HCT116 (cell line): ENCODE measurements around the gene SERPINB13. TPM values are rescaled to one million over a fixed set of nuclear protein-coding genes. Genes with fewer than 3 reads are reported as not detected.

Experiments
- ATAC-seq: fragments of 200-7000 bp; cut with Tn5 transposase; 2 replicates; pipeline ENCODE4 v1.9.1; 2020; ENCODE audit warnings: mild to moderate bottlenecking, moderate library complexity
- BruUV-seq: library from RNA; stranded (reverse); fragments of 400-500 nt; replicated peaks from 2 replicates; lab custom pipeline; 2021; lab: Mats Ljungman, UMichigan
- CTCF ChIA-PET: fragments of 300-600 bp; sonication (Branson Sonifier 250); formaldehyde crosslinking; loops from one replicate; lab custom pipeline; 2021; ENCODE audit warnings: antibody characterized with exemption; lab: Charles Lee
- POLR2A ChIA-PET: fragments of 300-600, 350-600 bp; sonication (Branson Sonifier 250); formaldehyde crosslinking; loops from one replicate; lab custom pipeline; 2021; ENCODE audit warnings: antibody characterized with exemption; lab: Charles Lee
- RAD21 ChIA-PET, 2 experiments: fragments of 300-600 bp; sonication (Branson Sonifier 250); formaldehyde crosslinking; loops; one replicate each; lab custom pipeline; 2023; ENCODE audit warnings: low total read pairs in 2 of 2; ENCODE audit not compliant: uncharacterized antibody in 2 of 2, unreplicated experiment in 2 of 2, low non-redundant PET in 1 of 2; lab: Charles Lee
- DNase-seq: peaks from one replicate; pipeline ENCODE4 v3.0.0-alpha.2; 2010; ENCODE audit warnings: low read depth, low spot score
- H2AFZ ChIP-seq: fragments of 200-600 bp; shearing (Covaris generic), sonication (generic); 2 replicates; pipeline ENCODE4 v1.6.1; 2017; ENCODE audit warnings: low read depth, mixed run types, mixed read lengths, antibody characterized with exemption, low read length; ENCODE audit not compliant: poor library complexity, severe bottlenecking
- H3K27ac ChIP-seq: 2 replicates; pipeline ENCODE4 v1.5.1; 2012; ENCODE audit warnings: low read depth, low read length
- H3K27me3 ChIP-seq: fragments of 200-600 bp; sonication (generic); 2 replicates; pipeline ENCODE4 v1.6.1; 2016; ENCODE audit warnings: mixed run types, low read length, mixed read lengths; ENCODE audit not compliant: insufficient read depth
- H3K36me3 ChIP-seq, 2 experiments: fragments of 200-500 bp in 1 of 2; fragments of 200-600 bp in 1 of 2; sonication (Bioruptor generic) in 1 of 2; sonication (generic) in 1 of 2; 2 replicates each; pipeline versions ENCODE4 v1.5.1 to v1.6.1; 2014 to 2016; ENCODE audit warnings: low read length in 2 of 2, inconsistent platforms in 1 of 2, mixed read lengths in 1 of 2, mixed run types in 1 of 2; ENCODE audit not compliant: insufficient read depth in 2 of 2, control insufficient read depth in 1 of 2
- H3K4me1 ChIP-seq, 2 experiments: fragments of 200-600 bp in 1 of 2; sonication (generic) in 1 of 2; 2 replicates each; pipeline versions ENCODE4 v1.5.1 to v1.6.1; 2012 to 2017; ENCODE audit warnings: low read length in 2 of 2, inconsistent platforms in 1 of 2, mild to moderate bottlenecking in 1 of 2, mixed read lengths in 1 of 2, mixed run types in 1 of 2, moderate library complexity in 1 of 2; ENCODE audit not compliant: insufficient read depth in 2 of 2, control insufficient read depth in 1 of 2
- H3K4me2 ChIP-seq: fragments of 200-600 bp; sonication (generic); 2 replicates; pipeline ENCODE4 v1.6.1; 2017; ENCODE audit warnings: mixed run types, low read length, mixed read lengths
- H3K4me3 ChIP-seq, 2 experiments: fragments of 200-600 bp in 1 of 2; sonication (generic) in 1 of 2; replicated peaks in 1 of 2; 2 replicates each; pipeline ENCODE4 v1.5.1; 2011 to 2016; ENCODE audit warnings: low read length in 2 of 2, control low read depth in 1 of 2, low read depth in 1 of 2, mild to moderate bottlenecking in 1 of 2, mixed read lengths in 1 of 2, mixed run types in 1 of 2
- H3K79me2 ChIP-seq: fragments of 200-600 bp; sonication (generic); 2 replicates; pipeline ENCODE4 v1.6.1; 2017; ENCODE audit warnings: mild to moderate bottlenecking, mixed run types, low read length, moderate library complexity, mixed read lengths; ENCODE audit not compliant: insufficient read depth
- H3K9ac ChIP-seq: fragments of 200-600 bp; sonication (generic); 2 replicates; pipeline ENCODE4 v1.6.1; 2016; ENCODE audit warnings: low read length, mixed read lengths
- H3K9me2 ChIP-seq: fragments of 200-600 bp; sonication (generic), shearing (Covaris generic); 2 replicates; pipeline ENCODE4 v1.6.1; 2017; ENCODE audit warnings: mixed run types, mild to moderate bottlenecking, moderate library complexity; ENCODE audit not compliant: insufficient read depth
- H3K9me3 ChIP-seq, 2 experiments: fragments of 200-500 bp in 1 of 2; fragments of 200-600 bp in 1 of 2; sonication (Bioruptor generic) in 1 of 2; sonication (generic) in 1 of 2; 2 replicates each; pipeline ENCODE4 v1.6.1; 2014 to 2017; ENCODE audit warnings: low read length in 2 of 2, mixed read lengths in 2 of 2, inconsistent platforms in 1 of 2, low read depth in 1 of 2, mild to moderate bottlenecking in 1 of 2, mixed run types in 1 of 2, moderate library complexity in 1 of 2; ENCODE audit not compliant: control insufficient read depth in 1 of 2, insufficient read depth in 1 of 2
- H4K20me1 ChIP-seq: fragments of 200-600 bp; sonication (generic), shearing (Covaris generic); 2 replicates; pipeline ENCODE4 v1.6.1; 2017; ENCODE audit warnings: mixed run types, mild to moderate bottlenecking, moderate library complexity; ENCODE audit not compliant: insufficient read depth
- CBX3 ChIP-seq: IDR thresholded peaks from 2 replicates; pipeline ENCODE4 v1.6.1; 2012; ENCODE audit warnings: low read depth
- CEBPB ChIP-seq: IDR thresholded peaks from 2 replicates; pipeline ENCODE4 v1.6.1; 2012; ENCODE audit warnings: low read depth
- EGR1 ChIP-seq: IDR thresholded peaks from 2 replicates; pipeline ENCODE4 v1.6.1; 2012; ENCODE audit warnings: low read depth
- EZH2phosphoT487 ChIP-seq: fragments of 200-600 bp; IDR thresholded peaks from 2 replicates; pipeline ENCODE4 v1.6.1; 2018; ENCODE audit warnings: antibody characterized with exemption, borderline replicate concordance
- JUND ChIP-seq: IDR thresholded peaks from 2 replicates; pipeline ENCODE4 v1.6.1; 2012
- RAD21 ChIP-seq: IDR thresholded peaks from 2 replicates; pipeline ENCODE4 v1.6.1; 2012; ENCODE audit warnings: low read depth, mild to moderate bottlenecking
- SP1 ChIP-seq: IDR thresholded peaks from 2 replicates; pipeline ENCODE4 v1.6.1; 2012; ENCODE audit warnings: low read depth
- ZNF274 ChIP-seq: fragments of 200-500 bp; sonication (Bioruptor generic); IDR thresholded peaks from 2 replicates; pipeline ENCODE4 v1.6.1; 2014; ENCODE audit warnings: mild to moderate bottlenecking, low read depth, low read length, inconsistent platforms
- intact Hi-C: fragments of 100-400 bp; cut with micrococcal nuclease; formaldehyde crosslinking; loops from 2 replicates; pipeline ENCODE4 v1.10.0; 2022
- total RNA-seq: library from RNA; stranded (reverse); gene quantifications from one replicate; pipeline ENCODE4 v1.2.1, GENCODE V29; 2021; ENCODE audit not compliant: unreplicated experiment
- TF ChIP-seq, protein P1 (sequence below): IDR thresholded peaks from 2 replicates; pipeline ENCODE4 v1.6.1; 2012; ENCODE audit warnings: low read depth
- TF ChIP-seq, protein P2 (sequence below), 3 experiments: fragments of 200-600 bp in 1 of 3; sonication (generic) in 1 of 3; IDR thresholded peaks in 2 of 3; conservative IDR thresholded peaks in 1 of 3; 2 replicates each; pipeline ENCODE4 v1.5.1; 2012 to 2017; ENCODE audit warnings: low read depth in 2 of 3, low read length in 2 of 3, antibody characterized with exemption in 1 of 3, borderline replicate concordance in 1 of 3, control low read depth in 1 of 3, mild to moderate bottlenecking in 1 of 3, mixed read lengths in 1 of 3, mixed run types in 1 of 3, moderate library complexity in 1 of 3; ENCODE audit not compliant: insufficient read depth in 1 of 3

Gene SERPINB13
- total RNA-seq, 1 experiment from 2014 or later = 0.07 TPM

GRCh38 chr18:63578357-63578958, 8.7 kb upstream of the SERPINB13 start:
- CTCF ChIA-PET = interaction anchor here (0.8 to 5.0 kb wide), 14 partner anchors 12 to 358 kb away, joined by 3 to 104 read pairs (median 4); no protein-coding TSS in a partner anchor
- H2AFZ ChIP-seq = peak overlapping the region; percentile 76
- no peaks in the 10 kb centered on the region for H3K36me3 ChIP-seq
- no peak overlapping the region for H3K9ac ChIP-seq
- BruUV-seq = no TSS peak
- intact Hi-C loops = loop anchor here (1.0 to 10.0 kb wide), 5 partner anchors 60 to 554 kb away; no protein-coding TSS in a partner anchor
- H3K4me2 ChIP-seq = no peak overlapping the region
- POLR2A ChIA-PET = no interaction called here
- ATAC-seq = peak; percentile 90
- H4K20me1 ChIP-seq = no peaks in the 10 kb centered on the region
- H3K27me3 ChIP-seq = no peaks in the 10 kb centered on the region
- peak; percentile 41 for DNase-seq
- TF ChIP-seq CEBPB (no peak), ZNF274 (no peak), SP1 (no peak), EZH2phosphoT487 (no peak), EGR1 (no peak), RAD21 (peak; percentile 84), JUND (no peak), CBX3 (no peak)
- TF ChIP-seq, protein P1, sequence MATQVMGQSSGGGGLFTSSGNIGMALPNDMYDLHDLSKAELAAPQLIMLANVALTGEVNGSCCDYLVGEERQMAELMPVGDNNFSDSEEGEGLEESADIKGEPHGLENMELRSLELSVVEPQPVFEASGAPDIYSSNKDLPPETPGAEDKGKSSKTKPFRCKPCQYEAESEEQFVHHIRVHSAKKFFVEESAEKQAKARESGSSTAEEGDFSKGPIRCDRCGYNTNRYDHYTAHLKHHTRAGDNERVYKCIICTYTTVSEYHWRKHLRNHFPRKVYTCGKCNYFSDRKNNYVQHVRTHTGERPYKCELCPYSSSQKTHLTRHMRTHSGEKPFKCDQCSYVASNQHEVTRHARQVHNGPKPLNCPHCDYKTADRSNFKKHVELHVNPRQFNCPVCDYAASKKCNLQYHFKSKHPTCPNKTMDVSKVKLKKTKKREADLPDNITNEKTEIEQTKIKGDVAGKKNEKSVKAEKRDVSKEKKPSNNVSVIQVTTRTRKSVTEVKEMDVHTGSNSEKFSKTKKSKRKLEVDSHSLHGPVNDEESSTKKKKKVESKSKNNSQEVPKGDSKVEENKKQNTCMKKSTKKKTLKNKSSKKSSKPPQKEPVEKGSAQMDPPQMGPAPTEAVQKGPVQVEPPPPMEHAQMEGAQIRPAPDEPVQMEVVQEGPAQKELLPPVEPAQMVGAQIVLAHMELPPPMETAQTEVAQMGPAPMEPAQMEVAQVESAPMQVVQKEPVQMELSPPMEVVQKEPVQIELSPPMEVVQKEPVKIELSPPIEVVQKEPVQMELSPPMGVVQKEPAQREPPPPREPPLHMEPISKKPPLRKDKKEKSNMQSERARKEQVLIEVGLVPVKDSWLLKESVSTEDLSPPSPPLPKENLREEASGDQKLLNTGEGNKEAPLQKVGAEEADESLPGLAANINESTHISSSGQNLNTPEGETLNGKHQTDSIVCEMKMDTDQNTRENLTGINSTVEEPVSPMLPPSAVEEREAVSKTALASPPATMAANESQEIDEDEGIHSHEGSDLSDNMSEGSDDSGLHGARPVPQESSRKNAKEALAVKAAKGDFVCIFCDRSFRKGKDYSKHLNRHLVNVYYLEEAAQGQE = no peak
- TF ChIP-seq, protein P2, sequence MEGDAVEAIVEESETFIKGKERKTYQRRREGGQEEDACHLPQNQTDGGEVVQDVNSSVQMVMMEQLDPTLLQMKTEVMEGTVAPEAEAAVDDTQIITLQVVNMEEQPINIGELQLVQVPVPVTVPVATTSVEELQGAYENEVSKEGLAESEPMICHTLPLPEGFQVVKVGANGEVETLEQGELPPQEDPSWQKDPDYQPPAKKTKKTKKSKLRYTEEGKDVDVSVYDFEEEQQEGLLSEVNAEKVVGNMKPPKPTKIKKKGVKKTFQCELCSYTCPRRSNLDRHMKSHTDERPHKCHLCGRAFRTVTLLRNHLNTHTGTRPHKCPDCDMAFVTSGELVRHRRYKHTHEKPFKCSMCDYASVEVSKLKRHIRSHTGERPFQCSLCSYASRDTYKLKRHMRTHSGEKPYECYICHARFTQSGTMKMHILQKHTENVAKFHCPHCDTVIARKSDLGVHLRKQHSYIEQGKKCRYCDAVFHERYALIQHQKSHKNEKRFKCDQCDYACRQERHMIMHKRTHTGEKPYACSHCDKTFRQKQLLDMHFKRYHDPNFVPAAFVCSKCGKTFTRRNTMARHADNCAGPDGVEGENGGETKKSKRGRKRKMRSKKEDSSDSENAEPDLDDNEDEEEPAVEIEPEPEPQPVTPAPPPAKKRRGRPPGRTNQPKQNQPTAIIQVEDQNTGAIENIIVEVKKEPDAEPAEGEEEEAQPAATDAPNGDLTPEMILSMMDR (IDR thresholded peaks at IDR 0.05 in 2 of 3, conservative IDR thresholded peaks at IDR 0.05 in 1 of 3; ENCODE audit: borderline replicate concordance in 1 of 3, insufficient read depth in 1 of 3, low read depth in 2 of 3, low read length in 2 of 3) = peak; percentile 70 to 82 (median 81); a peak in 5 of 6 replicates
- no peaks in the 10 kb centered on the region for H3K79me2 ChIP-seq
- H3K9me2 ChIP-seq = no peaks in the 10 kb centered on the region
- H3K4me3 ChIP-seq = no peak overlapping the region
- H3K4me1 ChIP-seq = no peaks in the 10 kb centered on the region
- no peaks in the 10 kb centered on the region for H3K9me3 ChIP-seq
- RAD21 ChIA-PET = interaction anchor here (0.7 to 1.8 kb wide), 3 partner anchors 60 kb away, joined by 3 to 6 read pairs (median 5); no protein-coding TSS in a partner anchor
- no peak overlapping the region for H3K27ac ChIP-seq
